ENCODE data around the gene SNRPB.

- TF ChIP-seq CTCF (conservative IDR thresholded peaks at IDR 0.05) (no peak), EZH2 (IDR thresholded peaks at IDR 0.05; ENCODE audit: low read depth) (no peak)
These were observed 6.8 kb downstream of the SNRPB start for GRCh38 chr20:2463616-2464365.
